HG03135 (cell line): ENCODE measurements around the gene PICALM.

Experiments
- ATAC-seq: cut with Tn5 transposase; IDR thresholded peaks from one replicate; pipeline ENCODE4 v1.9.1; 2021; ENCODE audit warnings: mild to moderate bottlenecking, moderate library complexity; ENCODE audit not compliant: unreplicated experiment

Gene PICALM

GRCh38 chr11:86087256-86087655, 18.4 kb upstream of the PICALM start:
- no peak for ATAC-seq

GRCh38 chr11:86081455-86081854, 12.6 kb upstream of the PICALM start:
- no peak for ATAC-seq

GRCh38 chr11:86079421-86079820, 10.5 kb upstream of the PICALM start:
- ATAC-seq: no peak

- ATAC-seq: no peak
Measured at GRCh38 chr11:86073948-86074347, 5.1 kb upstream of the PICALM start.

- no peak for ATAC-seq
Measured at GRCh38 chr11:86072211-86072610, 3.3 kb upstream of the PICALM start.

GRCh38 chr11:86070142-86071056, 1.5 kb upstream of the PICALM start:
- no peak for ATAC-seq

- peak; percentile 20 for ATAC-seq
Measured at GRCh38 chr11:86069408-86070101, 671 bp upstream of the PICALM start.

GRCh38 chr11:86068138-86068871, 579 bp downstream of the PICALM start:
- peak; percentile 22 for ATAC-seq

GRCh38 chr11:86067851-86068137, 1.1 kb downstream of the PICALM start:
- ATAC-seq: no peak

- ATAC-seq: no peak
Measured at GRCh38 chr11:86067009-86067850, 1.7 kb downstream of the PICALM start.

- ATAC-seq: no peak
Measured at GRCh38 chr11:86066657-86067008, 2.3 kb downstream of the PICALM start.

- no peak for ATAC-seq
Measured at GRCh38 chr11:86066033-86066432, 2.9 kb downstream of the PICALM start.

GRCh38 chr11:86064220-86064803, 4.6 kb downstream of the PICALM start:
- no peak for ATAC-seq

- no peak for ATAC-seq
Measured at GRCh38 chr11:86063536-86063935, 5.3 kb downstream of the PICALM start.

- no peak for ATAC-seq
Measured at GRCh38 chr11:86062719-86063118, 6.2 kb downstream of the PICALM start.

GRCh38 chr11:86061483-86062205, 7.2 kb downstream of the PICALM start:
- ATAC-seq: no peak

- ATAC-seq: no peak
Measured at GRCh38 chr11:86060544-86060943, 8.3 kb downstream of the PICALM start.

- no peak for ATAC-seq
Measured at GRCh38 chr11:86058360-86058759, 10.5 kb downstream of the PICALM start.

- no peak for ATAC-seq
Measured at GRCh38 chr11:86056351-86056854, 12.5 kb downstream of the PICALM start.
